Epithelial cell of esophagus (primary cell): Measurements from ENCODE around the gene RBM33.
A peak's percentile ranks its signal among the peaks of the same experiment; 100 is the strongest.

ENCODE experiments used
- DNase-seq: peaks from one replicate; pipeline ENCODE4 v3.0.0; 2010; ENCODE audit warnings: low read depth
- H3K4me3 ChIP-seq: 2 replicates; pipeline ENCODE4 v1.5.1; 2011; ENCODE audit warnings: mild to moderate bottlenecking, low read length, control low read depth
- CTCF ChIP-seq: IDR thresholded peaks from 2 replicates; pipeline ENCODE4 v1.5.1; 2011; ENCODE audit warnings: low read depth, mild to moderate bottlenecking, low read length, control low read depth, inconsistent platforms; ENCODE audit not compliant: insufficient read depth; ENCODE audit errors: missing control alignments

RBM33 gene

GRCh38 chr7:155805826-155806095, 161.3 kb downstream of the RBM33 start:
- H3K4me3 ChIP-seq = peak overlapping the region; percentile 45
- no peak for DNase-seq
- TF ChIP-seq CTCF = no peak

GRCh38 chr7:155806096-155806871, 161.8 kb downstream of the RBM33 start:
- H3K4me3 ChIP-seq = no peak overlapping the region
- TF ChIP-seq CTCF = no peak
- no peak for DNase-seq

DNA sequence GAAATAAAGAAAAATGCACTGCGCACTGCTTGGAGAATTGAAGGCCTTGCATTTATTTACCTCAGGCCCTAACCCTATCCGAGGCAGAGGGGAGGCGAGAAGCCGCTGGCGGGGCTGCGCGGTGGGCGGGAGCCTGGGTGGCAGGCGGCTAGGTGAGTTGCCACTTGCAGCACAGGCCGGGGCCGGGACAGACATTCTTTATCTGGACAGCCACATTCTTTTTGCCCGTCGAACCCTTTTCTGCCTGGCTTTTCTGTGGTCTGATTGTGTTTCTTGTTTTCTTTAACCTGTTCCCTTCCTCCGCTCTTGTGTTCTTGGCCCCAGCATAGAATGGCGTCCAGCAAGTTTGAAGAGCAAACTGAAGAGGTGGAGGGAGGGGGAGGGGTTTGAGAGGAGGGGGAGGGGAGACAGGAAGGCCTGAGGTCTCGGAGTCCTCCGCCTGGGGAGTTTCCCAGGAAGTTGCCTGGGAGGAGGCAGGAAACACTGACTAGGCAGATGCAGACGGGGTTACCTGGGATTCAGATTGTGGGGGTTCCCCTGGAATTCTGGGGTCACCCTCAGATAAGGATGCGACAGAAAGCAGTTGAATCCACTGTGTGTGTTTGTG, 162.7 kb downstream of the RBM33 start:
- TF ChIP-seq CTCF = no peak
- no peak overlapping the region for H3K4me3 ChIP-seq
- no peak for DNase-seq

DNA sequence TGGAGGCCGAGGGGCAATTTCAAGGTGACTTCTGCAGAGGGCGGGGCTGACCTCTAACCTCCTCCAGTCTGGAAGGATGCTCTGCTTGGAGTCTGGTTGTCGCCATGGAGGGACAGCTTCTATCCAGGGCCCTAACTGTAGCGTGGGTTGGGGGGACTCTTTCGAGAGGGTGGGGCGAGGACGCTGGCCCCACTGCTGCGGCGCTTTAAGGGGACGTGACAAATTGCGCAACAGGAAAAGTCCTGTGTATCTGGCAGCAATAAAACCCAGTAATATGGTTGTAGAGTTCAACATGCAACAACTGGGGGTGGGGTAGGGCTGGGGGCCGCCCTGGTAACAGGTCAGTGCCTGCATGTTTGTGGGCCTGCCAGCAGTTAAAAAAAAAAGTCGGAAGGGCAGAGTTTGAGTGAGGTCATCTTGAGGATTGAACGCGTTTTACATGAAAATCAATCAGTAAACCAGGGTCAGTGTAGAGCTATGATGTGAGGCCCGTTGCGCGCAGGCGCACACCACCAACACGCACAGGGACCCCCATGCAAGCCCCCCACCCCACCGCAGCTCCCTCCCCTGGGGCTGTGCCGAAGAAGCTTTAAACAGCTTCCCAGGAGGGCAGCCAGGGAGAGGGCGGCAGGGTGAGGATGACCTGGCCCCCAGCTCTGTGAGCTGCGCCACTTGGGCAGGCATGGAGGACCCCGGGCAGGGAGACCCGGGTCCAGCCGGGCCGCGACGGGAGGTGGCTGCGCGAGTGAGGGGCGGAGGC, 163.5 kb downstream of the RBM33 start:
- H3K4me3 ChIP-seq = no peak overlapping the region
- no peak for TF ChIP-seq CTCF
- DNase-seq = no peak

GRCh38 chr7:155808549-155809331, 164.3 kb downstream of the RBM33 start:
- H3K4me3 ChIP-seq = peak overlapping the region; percentile 16

More at GRCh38 chr7:155808549-155809331, 164.3 kb downstream of the RBM33 start:
- DNase-seq = no peak
- TF ChIP-seq CTCF = no peak
